Left cardiac atrium (tissue), 4 donors: ENCODE data around the gene ANKS1B. TPM values are rescaled to one million over a fixed set of nuclear protein-coding genes. Genes with fewer than 3 reads are reported as not detected.
"Not testable (repeated sequence)": the region's sequence is repeated elsewhere in the genome, so short reads cannot be mapped to it uniquely, and the experiment has no call there.

Experiments used
- ATAC-seq, 2 donors: fragments of 200-7000 bp; cut with Tn5 transposase; one replicate each; pipeline ENCODE4 v1.9.1; 2020; ENCODE audit warnings: mild to moderate bottlenecking in 2 of 2, moderate library complexity in 2 of 2
- DNase-seq: peaks from one replicate; pipeline ENCODE4 v3.0.0-alpha.2; 2020
- intact Hi-C, 2 donors: fragments of 100-400 bp; cut with DNase I; formaldehyde crosslinking; loops; one replicate each; pipeline versions ENCODE4 v1.14.1 to v1.15.1; 2022 to 2023
- total RNA-seq, 2 donors: library from RNA; stranded (reverse); fragmentation: NEBNext Ultra II Directional; extraction: Animal tissue kit (Norgen Biotek cat#: 25700); gene quantifications; one replicate each; pipeline ENCODE4 v1.2.1, GENCODE V29; 2021
- donor health status: DM: no; HTN: yes; CAD: no.
- donor health status: DM: no; HTN: yes; CAD: no; lungs with severe emphysema.
- donor health status: DM: yes; HTN: yes; CAD: no.
- donor health status: Dilated cardiomyopathy.

Gene ANKS1B
- total RNA-seq, 2 donors from 2014 or later: 3.1 TPM

DNA sequence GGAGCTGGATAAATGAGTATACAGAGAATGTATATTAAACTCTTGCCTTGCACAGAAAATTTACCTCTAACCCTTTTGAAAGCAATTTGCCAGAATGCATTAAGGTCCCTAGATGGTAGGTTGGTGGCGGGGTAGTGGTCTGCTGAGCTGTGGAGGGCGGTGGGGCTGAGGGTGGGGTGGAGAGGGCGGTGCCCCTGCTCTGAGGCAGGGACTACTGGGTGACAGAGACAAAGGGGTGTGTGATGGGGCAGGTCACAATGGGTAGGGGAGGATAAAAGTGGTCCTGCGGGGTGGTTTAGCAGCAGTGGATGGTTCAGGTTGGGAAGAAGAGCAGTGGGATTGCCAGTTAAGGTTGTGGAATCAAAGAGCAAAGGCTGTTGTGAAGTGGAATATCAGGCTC, 337.3 kb downstream of the ANKS1B start, which contains the start of gene GARIN6:
TSS of gene GARIN6 (plus strand) at position 301 of the 400 bp plus-strand sequence. CDS start 422 bp downstream, outside the sequence.
- DNase-seq (no peak), ATAC-seq (no peak)
- intact Hi-C loops: no loop called here

DNA sequence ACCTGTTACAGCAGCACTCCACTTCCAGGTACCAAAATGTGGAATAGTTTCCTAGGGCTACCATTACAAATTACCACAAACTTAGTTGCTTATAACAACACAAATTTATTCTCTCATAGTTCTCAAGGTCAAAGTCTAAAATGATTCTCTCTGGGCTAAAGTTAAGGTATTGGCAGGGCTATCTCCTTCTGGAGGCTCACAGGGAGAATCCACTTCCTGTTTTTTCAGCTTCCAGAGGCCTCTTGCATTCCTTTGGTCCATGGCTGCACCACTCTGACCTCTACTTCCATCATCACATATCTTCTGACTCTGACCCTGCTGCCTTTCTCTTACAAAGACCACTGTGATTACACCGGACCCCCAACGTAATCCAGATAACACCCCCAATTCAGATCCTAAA, 340.1 kb downstream of the ANKS1B start:
- DNase-seq (no peak), ATAC-seq (no peak)
- intact Hi-C loops: no loop called here

DNA sequence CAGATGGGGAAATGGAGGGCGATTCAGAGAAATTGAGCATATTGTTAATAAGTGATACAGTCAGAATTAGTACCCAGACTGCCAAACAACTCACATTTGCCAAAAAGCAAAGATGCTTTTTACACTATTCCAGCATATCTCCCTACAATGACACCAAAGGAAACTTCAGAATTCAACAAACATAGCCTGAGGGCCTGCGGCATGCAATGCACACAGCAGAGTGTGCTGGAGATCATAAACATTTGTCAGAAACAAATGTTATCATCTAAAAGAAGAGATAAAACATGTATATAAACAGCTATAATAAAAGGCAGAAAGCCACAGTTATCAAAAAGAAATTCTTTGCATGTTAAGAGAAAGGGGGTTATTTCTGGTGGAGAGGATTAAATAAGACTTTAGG, 357.3 kb downstream of the ANKS1B start:
- no peak for DNase-seq
- intact Hi-C loops: no loop called here
- no peak for ATAC-seq

DNA sequence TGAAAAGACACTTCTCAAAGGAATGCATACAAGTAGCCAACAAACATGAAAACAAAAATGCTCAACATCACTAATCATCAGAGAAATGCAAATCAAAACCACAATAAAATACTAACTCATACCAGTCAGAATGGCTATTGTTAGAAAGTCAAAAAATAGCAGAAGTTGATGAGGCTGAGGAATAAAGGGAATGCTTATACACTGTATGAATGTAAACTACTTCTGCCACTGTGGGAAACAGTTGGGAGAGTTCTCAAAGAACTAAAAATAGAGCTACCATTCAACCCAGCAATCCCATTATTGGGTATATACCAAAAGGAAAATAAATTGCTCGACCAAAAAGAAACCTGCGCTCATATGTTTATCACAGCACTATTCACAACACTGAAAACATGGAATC, 360.1 kb downstream of the ANKS1B start:
- DNase-seq, intact Hi-C loops, ATAC-seq: not testable (repeated sequence)

DNA sequence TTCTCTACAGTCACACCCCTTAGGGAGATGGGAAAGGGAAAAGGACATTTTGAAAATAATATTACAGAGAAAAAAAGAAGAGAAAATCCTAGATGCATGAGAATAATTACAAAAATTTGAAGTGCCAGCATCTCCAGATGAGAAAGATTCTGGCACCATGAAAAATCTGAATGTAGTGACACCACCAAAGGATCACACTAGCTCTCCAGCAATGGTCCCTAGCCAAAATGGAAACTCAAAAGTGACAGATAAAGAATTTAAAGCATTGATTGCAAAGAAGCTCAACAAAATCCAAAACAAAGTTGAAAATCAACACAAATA, 364.6 kb downstream of the ANKS1B start:
- no peak for DNase-seq
- intact Hi-C loops: no loop called here

DNA sequence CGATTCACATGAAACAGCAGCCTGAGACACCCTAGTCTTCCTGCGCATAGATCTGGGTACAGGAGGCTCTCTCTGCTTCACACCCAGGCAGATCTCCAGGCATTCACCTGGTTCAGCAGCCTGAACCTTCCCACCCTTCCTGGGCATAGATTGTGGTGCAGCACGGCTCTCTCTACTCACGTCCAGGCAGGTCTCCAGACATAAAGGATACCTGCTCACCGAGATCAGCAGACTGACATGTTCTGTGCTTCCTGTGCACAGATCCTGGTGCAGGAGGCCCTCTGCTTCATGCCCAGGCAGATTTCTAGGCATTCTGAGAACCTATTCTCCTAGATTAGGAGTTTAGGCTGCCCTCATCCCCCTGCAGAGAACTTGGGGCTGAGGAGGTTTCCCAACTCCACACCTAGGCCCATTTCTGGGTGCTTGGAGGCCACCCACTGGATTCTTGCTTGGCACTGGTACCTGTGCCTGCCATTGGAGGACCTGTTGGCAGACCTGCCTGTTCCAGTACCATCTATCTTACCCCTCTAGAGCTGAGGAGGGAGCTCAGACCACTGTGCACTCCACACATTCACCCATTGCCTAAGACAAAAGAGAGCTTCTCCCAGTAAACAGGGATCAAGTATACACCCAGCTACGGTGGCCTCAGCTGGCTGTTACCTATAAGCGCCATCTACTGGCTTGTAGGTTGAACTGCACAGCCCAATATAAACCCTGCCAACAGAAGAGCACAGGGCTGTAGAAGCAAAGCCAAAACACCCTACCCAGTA, 365.2 kb downstream of the ANKS1B start:
- ATAC-seq (no peak), DNase-seq (no peak)
- intact Hi-C loops: no loop called here

More for the DNA sequence above, 364.6 kb downstream of the ANKS1B start:
- no peak for ATAC-seq

DNA sequence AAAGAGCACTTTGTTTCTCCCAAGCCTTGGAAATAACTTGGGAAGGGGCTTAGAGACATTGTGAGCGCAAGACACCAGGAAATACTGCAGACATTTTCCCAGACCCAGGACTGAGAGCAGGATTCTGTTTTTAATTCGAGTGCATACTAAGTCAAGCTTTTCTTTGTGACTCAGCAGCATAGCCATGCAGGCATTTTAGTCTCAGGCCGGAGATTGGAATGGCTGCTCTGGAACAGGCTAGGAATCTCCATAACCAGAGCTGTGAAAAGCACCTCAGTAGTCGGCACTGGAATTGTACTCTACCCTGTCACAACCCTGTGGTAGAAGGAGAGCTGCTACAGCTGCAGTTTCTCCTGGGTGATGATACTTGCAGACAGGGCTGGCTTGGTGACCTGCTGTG, 366.1 kb downstream of the ANKS1B start:
- ATAC-seq (no peak), DNase-seq (no peak)
- intact Hi-C loops: no loop called here

DNA sequence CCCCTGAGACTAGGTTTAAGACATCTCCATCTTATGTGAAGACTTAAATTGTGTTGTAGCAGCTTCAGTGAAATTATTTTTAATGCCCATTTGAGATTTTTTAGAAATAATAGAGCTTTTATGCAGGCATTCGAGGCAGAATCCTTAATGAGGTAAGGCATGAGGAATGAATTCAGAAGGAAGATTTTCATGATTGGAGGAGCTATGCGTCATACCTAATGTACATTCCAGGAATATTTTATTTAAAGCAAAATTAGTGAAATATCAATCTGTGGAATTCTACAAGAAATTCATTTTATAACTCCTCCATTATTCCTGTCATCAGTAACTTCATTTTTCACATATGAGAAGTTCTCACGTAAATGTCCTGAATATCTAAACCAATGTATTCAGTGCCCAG, 373.1 kb downstream of the ANKS1B start:
- intact Hi-C loops: no loop called here
- ATAC-seq (no peak), DNase-seq (no peak)

DNA sequence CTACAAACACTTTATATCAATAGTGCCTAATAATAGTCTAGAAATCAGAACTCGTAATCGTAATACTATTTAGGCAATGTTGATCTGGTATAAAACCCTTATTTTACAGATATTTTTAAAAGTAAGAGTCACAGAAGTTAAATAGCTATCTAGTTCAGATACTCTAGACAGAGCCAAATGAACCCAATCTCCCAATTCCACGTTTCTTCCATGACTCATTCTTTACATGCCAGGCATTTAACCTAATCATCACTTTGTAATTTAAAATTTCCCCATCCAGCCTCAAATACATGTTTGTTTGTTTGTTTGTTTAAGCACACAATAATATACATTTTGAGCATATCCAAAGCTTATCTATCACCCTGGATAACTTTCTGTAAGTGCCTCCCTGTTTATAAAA, 373.6 kb downstream of the ANKS1B start:
- DNase-seq (no peak), ATAC-seq (peak in 1 of 2 donors; percentile 53)
- intact Hi-C loops: no loop called here

DNA sequence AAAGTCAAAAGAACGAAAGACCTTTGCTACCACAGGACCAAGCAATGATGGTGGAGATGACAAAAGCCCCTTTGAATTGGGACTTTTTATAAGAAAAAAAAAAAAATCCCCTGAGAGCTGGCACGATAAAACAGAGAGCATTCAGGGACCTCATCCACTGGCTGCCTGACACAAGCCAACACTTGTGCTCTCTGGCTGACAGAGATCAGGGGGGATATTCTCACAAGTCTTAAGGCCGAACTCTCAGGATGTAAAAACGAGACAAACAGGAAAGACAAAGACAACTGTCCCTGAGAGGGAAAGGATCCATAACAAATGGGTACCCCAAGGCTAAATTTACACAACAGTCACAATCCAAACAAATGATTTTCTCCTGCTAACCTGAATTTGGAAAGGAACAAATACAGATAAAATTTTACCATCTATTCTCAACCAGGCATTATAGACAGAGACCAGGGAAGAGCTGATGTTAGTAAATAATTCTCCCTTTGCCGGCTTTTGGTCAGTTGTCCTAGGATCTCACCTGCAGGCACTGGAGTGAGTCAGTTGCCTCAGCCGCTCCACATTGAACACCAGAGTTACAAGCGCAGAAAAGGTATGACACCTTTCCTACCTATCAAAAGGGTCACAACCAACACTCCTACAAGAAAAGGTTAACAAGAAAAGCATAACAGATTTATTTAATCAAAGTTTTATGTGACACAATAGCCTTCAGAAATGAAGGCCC, 375.1 kb downstream of the ANKS1B start:
- DNase-seq (no peak), ATAC-seq (no peak)
- intact Hi-C loops: no loop called here

DNA sequence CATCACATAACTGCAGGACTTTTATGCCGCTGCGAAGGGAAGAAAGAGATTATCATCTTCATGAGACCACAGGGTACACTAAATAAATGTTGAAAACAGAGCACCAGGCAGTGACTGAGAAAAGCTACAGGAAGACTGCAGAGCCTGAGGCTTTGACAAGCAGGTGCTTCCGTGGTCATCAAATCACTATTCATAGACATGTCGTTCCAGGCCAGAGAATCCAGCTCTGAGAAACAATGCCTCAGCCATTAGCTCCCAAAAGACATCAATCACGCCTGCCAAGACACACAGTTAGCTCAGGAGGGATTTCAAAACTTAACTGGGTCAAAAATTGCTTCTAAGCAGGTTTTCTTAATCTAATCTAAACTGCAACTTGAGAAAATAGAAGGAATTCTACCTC, 384.3 kb downstream of the ANKS1B start:
- intact Hi-C loops: no loop called here
- DNase-seq: no peak
- ATAC-seq: no peak

DNA sequence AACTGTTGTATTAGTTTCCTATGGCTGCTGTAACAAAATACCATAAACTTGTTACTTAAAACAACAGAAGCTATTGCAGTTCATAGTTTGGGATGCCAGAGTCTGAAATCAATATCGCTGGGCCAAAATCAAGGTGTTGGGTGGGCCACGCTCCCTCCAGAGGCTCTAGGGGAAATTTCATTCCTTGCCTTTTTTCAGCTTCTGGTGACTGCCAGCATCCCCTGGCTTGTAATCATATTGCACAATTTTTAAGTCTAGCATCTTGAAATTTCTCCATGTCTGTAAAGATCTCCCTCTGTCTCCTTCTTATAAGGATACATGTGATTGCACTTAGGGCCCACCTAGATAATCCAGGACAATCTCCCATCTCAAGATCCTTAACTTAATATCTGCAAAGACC, 386.0 kb downstream of the ANKS1B start:
- ATAC-seq (no peak), DNase-seq (no peak)
- intact Hi-C loops: no loop called here

DNA sequence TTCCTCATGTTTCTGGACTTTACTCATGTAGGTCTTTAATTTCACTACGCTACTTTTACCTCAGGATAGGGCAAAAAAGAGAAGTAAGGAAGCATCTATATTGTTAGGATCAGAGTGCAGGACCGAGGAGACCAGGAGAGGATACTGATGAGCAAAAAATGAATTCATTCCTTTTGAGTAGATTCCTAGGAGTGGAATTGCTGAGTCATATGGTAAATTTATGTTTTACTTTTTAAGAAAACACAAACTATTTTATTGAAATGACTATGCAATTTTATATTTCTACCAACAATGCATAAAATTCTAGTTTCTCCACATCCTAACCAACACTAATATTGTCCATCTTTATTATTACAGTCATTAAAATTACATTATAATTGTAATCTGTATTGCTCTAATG, 388.0 kb downstream of the ANKS1B start:
- ATAC-seq (no peak), DNase-seq (no peak)
- intact Hi-C loops: no loop called here

DNA sequence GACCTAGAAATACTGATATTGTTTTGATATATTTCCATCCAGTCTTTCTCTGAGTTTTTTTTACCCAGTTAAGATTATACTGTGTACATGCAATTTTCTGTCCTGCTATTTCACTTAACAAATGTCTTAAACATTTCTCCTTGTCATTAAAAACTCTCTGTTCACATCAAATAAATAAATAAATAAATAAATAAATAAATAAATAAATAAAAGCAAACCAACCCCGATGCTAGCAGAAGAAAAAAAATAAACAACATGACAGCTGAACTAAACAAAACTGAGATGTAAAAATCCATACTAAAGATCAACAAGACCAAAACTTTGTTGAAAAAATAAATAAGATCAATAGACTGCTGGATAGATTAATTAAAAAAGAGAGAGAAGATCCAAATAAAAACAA, 407.6 kb downstream of the ANKS1B start:
- ATAC-seq, intact Hi-C loops, DNase-seq: not testable (repeated sequence)

DNA sequence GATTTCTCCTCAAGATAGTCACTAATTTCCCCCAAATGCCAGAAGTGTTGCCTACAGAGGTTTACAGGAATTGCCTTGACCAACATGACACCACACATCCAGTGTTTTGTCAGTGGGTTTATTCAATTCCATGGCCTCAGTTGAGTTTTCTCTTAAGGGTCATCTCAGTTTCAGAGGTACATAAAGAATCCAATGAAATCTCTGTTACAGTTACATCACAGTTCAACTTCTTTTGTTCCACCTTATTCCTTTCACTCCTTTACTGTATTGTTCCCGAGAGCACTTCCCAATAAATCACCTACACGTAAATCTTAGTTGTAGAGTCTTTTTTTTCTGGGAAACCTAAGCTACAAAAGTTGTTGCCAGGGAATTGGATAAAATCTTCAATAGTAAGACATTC, 410.8 kb downstream of the ANKS1B start:
- DNase-seq (no peak), ATAC-seq (no peak)
- intact Hi-C loops: no loop called here

DNA sequence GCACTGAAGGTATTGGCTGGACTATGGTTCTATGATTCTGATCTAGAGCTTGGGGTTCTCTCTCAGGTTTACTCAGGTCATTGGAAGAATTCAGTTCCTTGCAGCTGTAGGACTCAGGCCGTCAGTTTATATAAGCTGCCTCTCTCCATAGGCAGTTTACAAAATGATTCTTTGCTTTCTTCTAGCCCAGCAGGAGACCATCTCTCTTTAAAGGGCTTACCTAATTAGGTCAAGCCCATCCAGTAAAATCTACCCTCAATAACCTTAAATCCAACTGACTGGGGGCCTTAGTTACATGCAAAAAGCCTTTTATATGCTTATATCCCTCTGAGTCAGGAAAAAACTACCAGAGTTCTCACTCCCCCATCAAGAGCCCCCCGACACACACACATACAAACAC, 417.7 kb downstream of the ANKS1B start:
- intact Hi-C loops: no loop called here
- DNase-seq (no peak), ATAC-seq (no peak)

DNA sequence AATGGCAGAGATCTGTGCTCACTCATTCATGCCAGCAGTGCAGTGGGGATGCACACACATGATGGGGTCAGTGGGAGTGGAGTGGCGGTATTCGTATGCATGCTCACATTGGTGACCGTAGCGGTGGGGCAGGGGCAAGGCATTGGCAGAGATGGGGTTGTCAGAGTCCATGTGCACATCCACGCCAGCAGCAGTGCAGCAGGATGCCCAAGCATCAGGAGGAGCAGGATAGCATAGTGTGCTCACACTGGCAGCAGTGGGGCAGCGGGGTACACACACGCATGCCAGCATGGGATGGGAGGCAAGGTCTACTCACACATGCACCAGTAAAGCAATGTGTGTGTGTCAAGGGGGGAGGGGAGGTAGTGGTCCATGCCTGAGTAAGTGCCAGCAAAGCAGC, 426.6 kb downstream of the ANKS1B start:
- intact Hi-C loops: no loop called here
- DNase-seq (no peak), ATAC-seq (no peak)

DNA sequence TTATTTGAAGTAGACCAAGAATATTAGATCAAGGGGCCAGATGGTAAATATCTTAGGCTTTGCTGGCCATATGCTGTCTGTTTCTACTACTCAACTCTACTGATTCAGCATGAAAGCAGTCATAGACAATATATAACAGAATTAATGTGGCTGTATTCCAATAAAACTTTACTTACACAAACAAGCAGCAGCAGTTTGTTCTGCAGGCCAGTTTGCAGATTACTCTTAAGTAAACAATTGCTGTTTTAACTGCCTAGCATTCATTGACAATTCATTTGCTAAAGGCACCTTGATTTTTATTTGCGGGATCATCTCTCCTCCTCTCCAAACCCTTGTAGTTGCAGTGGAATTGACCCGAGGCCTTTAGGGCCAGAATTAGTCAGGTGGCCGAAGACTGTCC, 431.3 kb downstream of the ANKS1B start:
- ATAC-seq (no peak), DNase-seq (no peak)
- intact Hi-C loops: no loop called here

DNA sequence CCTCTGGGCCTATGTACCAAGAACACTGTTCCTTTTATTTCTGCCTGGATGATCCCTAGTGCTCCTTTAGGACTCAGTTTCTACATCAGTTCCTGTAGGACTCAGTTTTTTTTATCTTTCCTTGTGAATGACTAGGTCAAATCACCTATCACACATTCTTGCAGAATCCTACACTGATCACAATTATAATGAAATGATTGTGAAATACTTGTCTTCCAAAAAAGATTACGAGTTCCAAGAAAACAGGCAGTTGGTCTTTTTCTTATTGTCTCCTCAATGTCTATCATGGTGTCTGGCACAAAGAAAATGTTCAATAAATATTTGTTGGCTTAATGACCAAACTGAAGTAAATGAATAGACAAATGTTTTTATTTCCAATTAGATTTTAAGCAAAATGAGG, 432.7 kb downstream of the ANKS1B start:
- intact Hi-C loops: no loop called here
- no peak for ATAC-seq
- no peak for DNase-seq

DNA sequence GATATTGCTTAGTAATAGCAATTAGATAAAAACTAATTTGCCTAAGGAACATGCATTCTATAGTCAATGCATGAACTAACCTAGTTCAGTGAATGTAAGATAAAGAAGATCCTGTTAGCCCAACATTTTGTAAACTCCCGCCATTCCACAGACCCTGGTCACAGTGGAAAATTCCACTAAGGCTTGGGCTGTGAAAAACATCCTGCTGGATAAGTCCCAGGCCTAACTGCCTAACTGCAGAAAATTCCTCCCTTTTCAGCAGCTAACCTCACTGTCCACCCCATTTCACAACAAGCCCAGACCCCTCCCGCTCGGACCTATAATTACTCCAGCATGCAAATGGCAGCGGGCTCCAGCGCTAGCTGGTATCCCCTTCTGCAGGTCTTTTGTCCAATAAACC, 435.1 kb downstream of the ANKS1B start:
- intact Hi-C loops: no loop called here
- no peak for ATAC-seq
- no peak for DNase-seq

DNA sequence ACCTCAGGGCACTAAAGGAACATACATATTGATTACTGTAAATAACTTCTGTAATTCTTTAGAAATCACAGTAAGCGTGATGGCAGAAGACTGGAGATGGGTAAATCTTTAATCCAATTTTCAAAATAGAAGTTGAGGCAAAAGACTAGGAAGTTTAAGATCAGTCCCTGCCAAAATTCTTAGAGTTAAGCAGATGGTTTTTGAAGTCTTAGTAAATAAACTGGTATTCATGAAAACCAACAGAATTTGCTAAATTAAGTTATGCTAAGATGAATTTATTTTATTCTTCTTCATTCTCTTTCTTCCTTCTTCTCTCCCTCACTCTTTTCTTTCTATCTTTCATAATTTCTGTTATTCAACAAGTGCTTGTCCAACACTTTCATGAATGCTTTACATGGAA, 435.5 kb downstream of the ANKS1B start:
- no peak for DNase-seq
- ATAC-seq: no peak
- intact Hi-C loops: no loop called here
